WTC11 (cell line): ENCODE results near the gene CTNNA2. TPM values are rescaled to one million over a fixed set of nuclear protein-coding genes. Genes with fewer than 3 reads are reported as not detected.
"Not testable (repeated sequence)": the region's sequence is repeated elsewhere in the genome, so short reads cannot be mapped to it uniquely, and the experiment has no call there.

Experiments
- ATAC-seq: fragments of 200-7000 bp; cut with Tn5 transposase; 2 replicates; pipeline ENCODE4 v1.10.0; 2021; ENCODE audit warnings: mild to moderate bottlenecking, moderate library complexity
- CTCF ChIA-PET: fragments of 300-600 bp; sonication (Branson Sonifier 250); formaldehyde crosslinking; loops from one replicate; lab custom pipeline; 2021; ENCODE audit warnings: antibody characterized with exemption; lab: Charles Lee
- POLR2A ChIA-PET: fragments of 350-600 bp; sonication (Branson Sonifier 250); formaldehyde crosslinking; loops from one replicate; lab custom pipeline; 2021; ENCODE audit warnings: antibody characterized with exemption; lab: Charles Lee
- DNase-seq: peaks from one replicate; pipeline ENCODE4 v3.0.0; 2021; ENCODE audit warnings: low spot score
- H3K27ac Mint-ChIP-seq: 2 replicates; pipeline ENCODE4 v1.8.0; 2021; ENCODE audit warnings: mixed read lengths
- H3K27me3 Mint-ChIP-seq: 2 replicates; pipeline ENCODE4 v1.8.0; 2021; ENCODE audit warnings: low read depth, mild to moderate bottlenecking, moderate library complexity, mixed read lengths
- H3K36me3 Mint-ChIP-seq: 2 replicates; pipeline ENCODE4 v1.8.0; 2021; ENCODE audit warnings: mixed read lengths
- H3K4me1 Mint-ChIP-seq: 2 replicates; pipeline ENCODE4 v1.8.0; 2022; ENCODE audit warnings: mixed read lengths
- H3K4me3 Mint-ChIP-seq: 2 replicates; pipeline ENCODE4 v1.8.0; 2021; ENCODE audit warnings: mild to moderate bottlenecking, moderate library complexity, mixed read lengths
- H3K9me3 Mint-ChIP-seq: 2 replicates; pipeline ENCODE4 v1.8.0; 2021; ENCODE audit warnings: mixed read lengths
- AFF4 ChIP-seq: sonication (generic); formaldehyde crosslinking; IDR thresholded peaks from 2 replicates; pipeline ENCODE4 v1.8.1; 2023; ENCODE audit warnings: mild to moderate bottlenecking, missing genetic modification reagents, borderline replicate concordance
- ATF1 ChIP-seq: sonication (generic); formaldehyde crosslinking; IDR thresholded peaks from 2 replicates; pipeline ENCODE4 v1.8.1; 2023; ENCODE audit warnings: mild to moderate bottlenecking, moderate library complexity, missing genetic modification reagents
- ATF2 ChIP-seq: sonication (generic); formaldehyde crosslinking; IDR thresholded peaks from 2 replicates; pipeline ENCODE4 v1.8.1; 2022; ENCODE audit warnings: low read depth, missing genetic modification reagents, borderline replicate concordance
- ELF4 ChIP-seq: sonication (generic); formaldehyde crosslinking; IDR thresholded peaks from 2 replicates; pipeline ENCODE4 v1.8.1; 2022; ENCODE audit warnings: low read depth, mild to moderate bottlenecking, moderate library complexity, missing genetic modification reagents
- FOXK1 ChIP-seq: sonication (generic); formaldehyde crosslinking; IDR thresholded peaks from 2 replicates; pipeline ENCODE4 v1.8.0; 2022; ENCODE audit warnings: mild to moderate bottlenecking, moderate library complexity, missing genetic modification reagents
- IRF2 ChIP-seq: sonication (generic); formaldehyde crosslinking; IDR thresholded peaks from 2 replicates; pipeline ENCODE4 v1.8.0; 2022; ENCODE audit warnings: low read depth, missing genetic modification reagents, borderline replicate concordance
- JAZF1 ChIP-seq: fragments of 250-450 bp; sonication (Bioruptor Pico); IDR thresholded peaks from 2 replicates; pipeline ENCODE4 v1.9.0; 2021; ENCODE audit warnings: moderate library complexity, mild to moderate bottlenecking, inconsistent platforms
- MYBL2 ChIP-seq: sonication (generic); formaldehyde crosslinking; IDR thresholded peaks from 2 replicates; pipeline ENCODE4 v1.8.1; 2023; ENCODE audit warnings: mild to moderate bottlenecking, moderate library complexity, missing genetic modification reagents
- NFATC4 ChIP-seq: fragments of 250-450 bp; sonication (Bioruptor Pico); IDR thresholded peaks from 2 replicates; pipeline ENCODE4 v1.9.0; 2021; ENCODE audit warnings: mild to moderate bottlenecking
- TEAD1 ChIP-seq: sonication (generic); formaldehyde crosslinking; IDR thresholded peaks from 2 replicates; pipeline ENCODE4 v1.8.0; 2022; ENCODE audit warnings: mild to moderate bottlenecking, missing genetic modification reagents
- USF2 ChIP-seq: sonication (generic); formaldehyde crosslinking; IDR thresholded peaks from 2 replicates; pipeline ENCODE4 v1.8.1; 2023; ENCODE audit warnings: mild to moderate bottlenecking, missing genetic modification reagents, moderate library complexity
- ZNF121 ChIP-seq: sonication (generic); formaldehyde crosslinking; IDR thresholded peaks from 2 replicates; pipeline ENCODE4 v1.8.0; 2023; ENCODE audit warnings: missing genetic modification reagents
- ZNF263 ChIP-seq: sonication (generic); formaldehyde crosslinking; IDR thresholded peaks from 2 replicates; pipeline ENCODE4 v1.8.1; 2022; ENCODE audit warnings: low read depth, mild to moderate bottlenecking, moderate library complexity, missing genetic modification reagents
- ZNF532 ChIP-seq: fragments of 250-450 bp; sonication (Bioruptor Pico); IDR thresholded peaks from 2 replicates; pipeline ENCODE4 v1.9.0; 2021; ENCODE audit warnings: mild to moderate bottlenecking, borderline replicate concordance
- ZSCAN18 ChIP-seq: fragments of 250-450 bp; sonication (Bioruptor Pico); IDR thresholded peaks from 2 replicates; pipeline ENCODE4 v2.1.2; 2022; ENCODE audit warnings: mild to moderate bottlenecking, moderate library complexity
- total RNA-seq: library from RNA; stranded (reverse); gene quantifications from 3 replicates; pipeline ENCODE4 v1.2.3, GENCODE V29; 2021

The CTNNA2 gene
- total RNA-seq, 1 experiment from 2014 or later = 3.8 TPM

GRCh38 chr2:80091237-80091636 is 578.4 kb downstream of the CTNNA2 start (continued):
- TF ChIP-seq AFF4 (CRISPR knock-in tag) (no peak), ZNF121 (CRISPR knock-in tag) (no peak), USF2 (CRISPR knock-in tag) (no peak), NFATC4 (CRISPR knock-in tag) (no peak), MYBL2 (CRISPR knock-in tag) (no peak), ZNF532 (CRISPR knock-in tag) (no peak), ZNF263 (CRISPR knock-in tag) (no peak), TEAD1 (CRISPR knock-in tag) (no peak), IRF2 (CRISPR knock-in tag) (no peak), FOXK1 (CRISPR knock-in tag) (no peak), ATF1 (CRISPR knock-in tag) (no peak), ELF4 (CRISPR knock-in tag) (no peak), JAZF1 (CRISPR knock-in tag) (no peak)

- Mint-ChIP-seq H3K36me3 (peaks cover 8% of the 10 kb centered on the region), H3K4me1 (peaks cover 5% of the 10 kb centered on the region), H3K27ac (no peak overlapping the region), H3K4me3 (no peak overlapping the region), H3K27me3 (no peaks in the 10 kb centered on the region; the same call in 1 of the 2 replicates), H3K9me3 (peaks cover 24% of the 10 kb centered on the region)
- POLR2A ChIA-PET = no interaction called here
- DNase-seq = no peak
- CTCF ChIA-PET = no interaction called here
- no peak for TF ChIP-seq ATF2 (CRISPR knock-in tag)
- TF ChIP-seq ZSCAN18 (CRISPR knock-in tag) = no peak
- no peak; the same call in 1 of the 2 replicates for ATAC-seq
These were observed 579.6 kb downstream of the CTNNA2 start for GRCh38 chr2:80092474-80092873.

GRCh38 chr2:80098503-80098902 is 585.7 kb downstream of the CTNNA2 start:
- CTCF ChIA-PET, POLR2A ChIA-PET, ATAC-seq, H3K27ac Mint-ChIP-seq, H3K27me3 Mint-ChIP-seq, H3K4me1 Mint-ChIP-seq, H3K4me3 Mint-ChIP-seq, DNase-seq: not testable (repeated sequence)
- Mint-ChIP-seq H3K9me3 (peaks cover 54% of the 10 kb centered on the region), H3K36me3 (peaks cover 38% of the 10 kb centered on the region)
